ENCODE measurements around the gene AGBL5. TPM values are rescaled to one million over a fixed set of nuclear protein-coding genes. Genes with fewer than 3 reads are reported as not detected.

AGBL5 gene
- total and polyA plus RNA-seq, 2 donors (not counting 1 experiment from before 2014, with no cell fraction given) = 19.8 to 20.9 TPM

DNA sequence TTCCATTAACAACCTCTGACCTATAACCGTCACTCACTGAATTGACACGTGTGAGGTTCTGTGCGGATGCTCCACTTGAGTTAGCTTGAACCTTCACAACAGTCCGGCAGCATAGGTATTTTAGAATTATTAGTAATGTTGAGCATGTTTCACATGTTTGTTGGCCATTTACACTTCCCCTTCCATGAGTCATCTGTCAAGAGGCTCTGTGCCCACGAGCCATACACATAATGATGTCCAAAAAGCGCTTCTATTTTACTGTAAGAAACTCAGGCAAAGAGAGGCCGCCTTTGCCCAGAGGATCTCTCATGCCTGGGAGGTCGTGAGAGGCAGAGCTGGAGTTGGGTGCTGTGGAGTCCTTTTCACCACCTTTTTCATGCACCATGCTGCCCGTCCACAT, 47.6 kb upstream of the AGBL5 start:
- DNase-seq (ENCODE audit: low read depth in 2 of 2) = peak; percentile 34 to 81
- Histone ChIP-seq H3K4me3 (replicated peaks in 1 of 4; ENCODE audit: control extremely low read depth in 1 of 4, insufficient read depth in 1 of 4, low read depth in 3 of 4, low read length in 4 of 4) (no peak overlapping the region), H3K79me2 (ENCODE audit: control insufficient read depth, insufficient read depth, low read length) (no peaks in the 10 kb centered on the region), H3K27ac (ENCODE audit: insufficient read depth, low read length) (no peak overlapping the region), H2AFZ (ENCODE audit: low read length) (no peak overlapping the region), H3K27me3 (ENCODE audit: control insufficient read depth, insufficient read depth, low read length) (no peaks in the 10 kb centered on the region), H4K20me1 (ENCODE audit: control insufficient read depth, extremely low read depth, insufficient read depth, low read length) (no peaks in the 10 kb centered on the region), H3K9ac (ENCODE audit: insufficient read depth, low read length) (no peak overlapping the region), H3K9me3 (ENCODE audit: control insufficient read depth, insufficient read depth, low read depth, low read length) (no peaks in the 10 kb centered on the region), H3K4me2 (ENCODE audit: extremely low read depth, insufficient read depth, low read length) (no peak overlapping the region), H3K4me1 (ENCODE audit: control insufficient read depth, extremely low read depth, insufficient read depth, low read length) (no peaks in the 10 kb centered on the region), H3K36me3 (ENCODE audit: control insufficient read depth, insufficient read depth, low read length) (no peaks in the 10 kb centered on the region)
- no peak for TF ChIP-seq EZH2 (IDR thresholded peaks at IDR 0.05; ENCODE audit: low read length, missing control alignments)
- TF ChIP-seq, protein P1, sequence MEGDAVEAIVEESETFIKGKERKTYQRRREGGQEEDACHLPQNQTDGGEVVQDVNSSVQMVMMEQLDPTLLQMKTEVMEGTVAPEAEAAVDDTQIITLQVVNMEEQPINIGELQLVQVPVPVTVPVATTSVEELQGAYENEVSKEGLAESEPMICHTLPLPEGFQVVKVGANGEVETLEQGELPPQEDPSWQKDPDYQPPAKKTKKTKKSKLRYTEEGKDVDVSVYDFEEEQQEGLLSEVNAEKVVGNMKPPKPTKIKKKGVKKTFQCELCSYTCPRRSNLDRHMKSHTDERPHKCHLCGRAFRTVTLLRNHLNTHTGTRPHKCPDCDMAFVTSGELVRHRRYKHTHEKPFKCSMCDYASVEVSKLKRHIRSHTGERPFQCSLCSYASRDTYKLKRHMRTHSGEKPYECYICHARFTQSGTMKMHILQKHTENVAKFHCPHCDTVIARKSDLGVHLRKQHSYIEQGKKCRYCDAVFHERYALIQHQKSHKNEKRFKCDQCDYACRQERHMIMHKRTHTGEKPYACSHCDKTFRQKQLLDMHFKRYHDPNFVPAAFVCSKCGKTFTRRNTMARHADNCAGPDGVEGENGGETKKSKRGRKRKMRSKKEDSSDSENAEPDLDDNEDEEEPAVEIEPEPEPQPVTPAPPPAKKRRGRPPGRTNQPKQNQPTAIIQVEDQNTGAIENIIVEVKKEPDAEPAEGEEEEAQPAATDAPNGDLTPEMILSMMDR (conservative IDR thresholded peaks at IDR 0.05 in 1 of 2, IDR thresholded peaks at IDR 0.05 in 1 of 2; ENCODE audit: low read depth in 1 of 2, low read length in 2 of 2) = no peak

DNA sequence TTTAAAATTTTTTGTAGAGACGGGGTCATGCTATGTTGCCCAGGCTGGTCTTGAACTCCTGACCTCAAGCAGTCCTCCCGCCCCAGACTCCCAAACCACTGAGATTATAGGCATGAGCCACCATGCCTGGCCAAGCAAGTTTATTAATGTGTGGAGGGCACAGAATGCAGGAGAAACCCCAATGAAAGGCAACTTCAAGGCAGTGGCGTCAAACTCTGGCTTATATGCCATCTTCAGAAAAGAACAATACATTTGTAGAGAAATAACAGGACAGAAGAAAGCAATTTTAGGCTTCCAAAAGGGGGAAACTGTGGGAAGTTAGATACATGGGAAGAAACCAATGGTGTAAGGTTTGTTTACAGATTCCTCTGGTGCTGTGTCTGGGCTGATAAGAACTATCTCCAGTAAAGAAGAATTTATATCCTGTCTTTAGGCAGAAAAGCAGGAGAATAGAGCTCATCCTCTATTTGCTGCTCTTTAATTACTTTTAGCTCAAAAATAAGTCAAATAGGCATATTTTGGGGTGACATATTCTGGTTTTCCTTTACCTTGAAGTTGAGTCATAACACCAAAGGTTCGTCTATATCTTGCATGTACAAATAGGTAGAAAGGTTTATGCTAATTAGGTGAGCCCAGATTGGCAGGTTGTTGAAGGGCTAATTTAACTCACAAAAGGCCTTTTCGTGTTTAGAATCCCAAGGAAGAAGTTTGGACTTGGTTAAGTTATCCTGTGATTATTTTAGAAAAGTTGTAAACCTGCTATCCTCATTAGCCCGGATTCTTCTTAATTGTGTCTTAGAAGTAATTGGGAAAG, 44.7 kb upstream of the AGBL5 start:
- no peak for DNase-seq (ENCODE audit: low read depth in 2 of 2)
- Histone ChIP-seq H3K4me2 (ENCODE audit: extremely low read depth, insufficient read depth, low read length) (no peak overlapping the region), H3K36me3 (ENCODE audit: control insufficient read depth, insufficient read depth, low read length) (no peaks in the 10 kb centered on the region), H3K79me2 (ENCODE audit: control insufficient read depth, insufficient read depth, low read length) (no peaks in the 10 kb centered on the region), H3K4me3 (replicated peaks in 1 of 4; ENCODE audit: control extremely low read depth in 1 of 4, insufficient read depth in 1 of 4, low read depth in 3 of 4, low read length in 4 of 4) (no peak overlapping the region), H4K20me1 (ENCODE audit: control insufficient read depth, extremely low read depth, insufficient read depth, low read length) (peaks cover 1% of the 10 kb centered on the region), H2AFZ (ENCODE audit: low read length) (no peak overlapping the region), H3K27me3 (ENCODE audit: control insufficient read depth, insufficient read depth, low read length) (no peaks in the 10 kb centered on the region), H3K9me3 (ENCODE audit: control insufficient read depth, insufficient read depth, low read depth, low read length) (no peaks in the 10 kb centered on the region), H3K4me1 (ENCODE audit: control insufficient read depth, extremely low read depth, insufficient read depth, low read length) (peaks cover 6% of the 10 kb centered on the region), H3K27ac (ENCODE audit: insufficient read depth, low read length) (no peak overlapping the region), H3K9ac (ENCODE audit: insufficient read depth, low read length) (no peak overlapping the region)
- TF ChIP-seq, protein P1 (conservative IDR thresholded peaks at IDR 0.05 in 1 of 2, IDR thresholded peaks at IDR 0.05 in 1 of 2; ENCODE audit: low read depth in 1 of 2, low read length in 2 of 2) = no peak
- no peak for TF ChIP-seq EZH2 (IDR thresholded peaks at IDR 0.05; ENCODE audit: low read length, missing control alignments)

DNA sequence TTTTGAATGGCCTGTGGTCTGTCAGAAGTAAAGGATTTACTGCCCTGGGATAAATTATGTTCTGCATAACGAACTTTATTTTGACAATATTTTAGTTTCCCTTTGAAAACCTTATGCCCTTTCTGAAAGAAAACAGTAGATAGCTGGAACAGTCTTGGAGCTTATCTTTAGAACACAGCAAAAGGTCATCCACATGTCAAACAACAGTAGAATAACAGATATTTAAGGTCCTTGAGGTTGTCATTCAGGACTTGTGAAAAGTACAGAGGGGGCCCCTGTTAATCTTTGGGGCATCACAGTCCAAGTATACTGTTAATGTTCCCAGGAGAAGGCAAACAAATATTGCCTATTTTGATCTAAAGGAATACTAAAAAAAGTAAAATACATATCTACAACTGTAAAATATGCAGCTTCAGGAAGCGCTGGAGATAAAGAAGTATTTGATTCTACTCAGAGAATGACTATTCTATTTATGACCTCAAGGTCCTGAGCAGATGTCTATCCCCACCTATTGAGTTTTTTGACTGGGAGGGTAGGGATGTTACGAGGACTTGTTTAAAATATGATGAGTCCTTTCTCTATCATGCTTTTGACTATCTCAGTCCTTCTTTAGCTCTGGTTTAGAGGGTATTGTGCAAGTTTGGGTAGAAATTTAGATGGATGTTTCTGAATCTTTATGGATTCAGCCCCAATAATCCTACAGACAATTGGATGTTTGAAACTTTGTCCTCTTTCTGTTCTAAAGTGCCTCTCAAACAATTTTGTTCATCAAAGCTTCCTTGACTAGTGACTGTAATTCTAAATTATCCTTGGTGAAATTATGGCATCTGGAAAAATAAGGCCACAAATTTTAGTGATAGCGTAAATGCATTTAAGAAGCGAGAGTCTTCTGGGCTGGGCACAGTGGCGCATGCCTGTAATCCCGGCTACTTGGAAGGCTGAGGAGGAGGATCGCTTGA, 43.8 kb upstream of the AGBL5 start:
- Histone ChIP-seq H3K79me2 (ENCODE audit: control insufficient read depth, insufficient read depth, low read length) (no peaks in the 10 kb centered on the region), H3K27me3 (ENCODE audit: control insufficient read depth, insufficient read depth, low read length) (no peaks in the 10 kb centered on the region), H3K9me3 (ENCODE audit: control insufficient read depth, insufficient read depth, low read depth, low read length) (no peaks in the 10 kb centered on the region), H3K4me1 (ENCODE audit: control insufficient read depth, extremely low read depth, insufficient read depth, low read length) (peaks cover 6% of the 10 kb centered on the region), H4K20me1 (ENCODE audit: control insufficient read depth, extremely low read depth, insufficient read depth, low read length) (peaks cover 1% of the 10 kb centered on the region), H2AFZ (ENCODE audit: low read length) (no peak overlapping the region), H3K36me3 (ENCODE audit: control insufficient read depth, insufficient read depth, low read length) (no peaks in the 10 kb centered on the region), H3K4me3 (replicated peaks in 1 of 4; ENCODE audit: control extremely low read depth in 1 of 4, insufficient read depth in 1 of 4, low read depth in 3 of 4, low read length in 4 of 4) (no peak overlapping the region), H3K27ac (ENCODE audit: insufficient read depth, low read length) (no peak overlapping the region), H3K4me2 (ENCODE audit: extremely low read depth, insufficient read depth, low read length) (no peak overlapping the region), H3K9ac (ENCODE audit: insufficient read depth, low read length) (no peak overlapping the region)
- TF ChIP-seq, protein P1 (conservative IDR thresholded peaks at IDR 0.05 in 1 of 2, IDR thresholded peaks at IDR 0.05 in 1 of 2; ENCODE audit: low read depth in 1 of 2, low read length in 2 of 2) = no peak
- TF ChIP-seq EZH2 (IDR thresholded peaks at IDR 0.05; ENCODE audit: low read length, missing control alignments) = no peak
- no peak for DNase-seq (ENCODE audit: low read depth in 2 of 2)

Data from fibroblast of lung (primary cell).